Stimulated activated CD8-positive, alpha-beta memory T cell treated with anti-CD3 and anti-CD28 coated beads, Interleukin-12 subunit alpha, Interleukin-12 subunit beta, amount 100 ng/mL, for 4 hours (primary cell): ENCODE data around the gene TRAF1.

Experiments
- DNase-seq: peaks from one replicate; pipeline ENCODE4 v3.0.0-alpha.2; 2020; ENCODE audit warnings: low read depth

Gene TRAF1

GRCh38 chr9:120923620-120924328 is 2.8 kb downstream of the TRAF1 start:
- DNase-seq: no peak

GRCh38 chr9:120922404-120923195 is 4.0 kb downstream of the TRAF1 start:
- no peak for DNase-seq

GRCh38 chr9:120921661-120922181 is 4.9 kb downstream of the TRAF1 start:
- DNase-seq: no peak

GRCh38 chr9:120920806-120921178 is 5.8 kb downstream of the TRAF1 start:
- no peak for DNase-seq

GRCh38 chr9:120919843-120920805 is 6.5 kb downstream of the TRAF1 start:
- DNase-seq: no peak

- DNase-seq: no peak
Measured at GRCh38 chr9:120918931-120919842, 7.4 kb downstream of the TRAF1 start.

- peak; percentile 1 for DNase-seq
Measured at GRCh38 chr9:120917929-120918762, 8.4 kb downstream of the TRAF1 start.

- DNase-seq: peak; percentile 1
Measured at GRCh38 chr9:120916991-120917880, 9.4 kb downstream of the TRAF1 start.

GRCh38 chr9:120916588-120916987 is 10.0 kb downstream of the TRAF1 start:
- DNase-seq: no peak

GRCh38 chr9:120915854-120916470 is 10.6 kb downstream of the TRAF1 start:
- DNase-seq: no peak

GRCh38 chr9:120914953-120915352 is 11.6 kb downstream of the TRAF1 start:
- DNase-seq: no peak

GRCh38 chr9:120914396-120914795 is 12.2 kb downstream of the TRAF1 start:
- DNase-seq: no peak

GRCh38 chr9:120913647-120914264 is 12.8 kb downstream of the TRAF1 start:
- DNase-seq: peak; percentile 18

- peak; percentile 9 for DNase-seq
Measured at GRCh38 chr9:120912958-120913646, 13.5 kb downstream of the TRAF1 start.

- DNase-seq: no peak
Measured at GRCh38 chr9:120911295-120911837, 15.2 kb downstream of the TRAF1 start.

GRCh38 chr9:120910643-120911042 is 16.0 kb downstream of the TRAF1 start:
- no peak for DNase-seq

GRCh38 chr9:120909904-120910303 is 16.7 kb downstream of the TRAF1 start:
- no peak for DNase-seq
